NCI-H82 treated with DMSO at 0.1 percent for 48 hours (cell line): Measurements from ENCODE around the gene ATP13A2.
"Not testable (repeated sequence)": the region's sequence is repeated elsewhere in the genome, so short reads cannot be mapped to it uniquely, and the experiment has no call there.

Experiments
- DNase-seq: peaks from one replicate; lab custom pipeline; 2025; ENCODE audit not compliant: unreplicated experiment; lab: John Stamatoyannopoulos, UW

ATP13A2 gene

GRCh38 chr1:16965486-16966067, 46.2 kb downstream of the ATP13A2 start:
- DNase-seq: no peak

DNA sequence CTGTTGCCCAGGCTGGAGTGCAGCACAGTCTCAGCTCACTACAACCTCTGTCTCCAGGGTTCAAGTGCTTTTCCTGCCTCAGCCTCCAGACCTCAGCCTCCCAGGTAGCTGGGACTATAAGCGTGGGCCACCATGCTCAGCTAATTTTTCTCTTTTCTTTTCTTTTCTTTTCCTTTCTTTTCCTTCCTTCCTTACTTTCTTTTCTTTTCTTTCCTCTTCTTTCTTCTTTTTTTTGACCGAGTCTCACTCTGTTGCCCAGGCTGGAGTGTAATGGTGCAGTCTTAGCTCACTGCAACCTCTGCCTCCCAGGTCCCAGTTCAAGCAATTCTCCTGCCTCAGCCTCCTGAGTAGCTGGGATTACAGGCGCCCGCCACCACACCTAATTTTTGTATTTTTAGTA, 47.6 kb downstream of the ATP13A2 start:
- DNase-seq: not testable (repeated sequence)

DNA sequence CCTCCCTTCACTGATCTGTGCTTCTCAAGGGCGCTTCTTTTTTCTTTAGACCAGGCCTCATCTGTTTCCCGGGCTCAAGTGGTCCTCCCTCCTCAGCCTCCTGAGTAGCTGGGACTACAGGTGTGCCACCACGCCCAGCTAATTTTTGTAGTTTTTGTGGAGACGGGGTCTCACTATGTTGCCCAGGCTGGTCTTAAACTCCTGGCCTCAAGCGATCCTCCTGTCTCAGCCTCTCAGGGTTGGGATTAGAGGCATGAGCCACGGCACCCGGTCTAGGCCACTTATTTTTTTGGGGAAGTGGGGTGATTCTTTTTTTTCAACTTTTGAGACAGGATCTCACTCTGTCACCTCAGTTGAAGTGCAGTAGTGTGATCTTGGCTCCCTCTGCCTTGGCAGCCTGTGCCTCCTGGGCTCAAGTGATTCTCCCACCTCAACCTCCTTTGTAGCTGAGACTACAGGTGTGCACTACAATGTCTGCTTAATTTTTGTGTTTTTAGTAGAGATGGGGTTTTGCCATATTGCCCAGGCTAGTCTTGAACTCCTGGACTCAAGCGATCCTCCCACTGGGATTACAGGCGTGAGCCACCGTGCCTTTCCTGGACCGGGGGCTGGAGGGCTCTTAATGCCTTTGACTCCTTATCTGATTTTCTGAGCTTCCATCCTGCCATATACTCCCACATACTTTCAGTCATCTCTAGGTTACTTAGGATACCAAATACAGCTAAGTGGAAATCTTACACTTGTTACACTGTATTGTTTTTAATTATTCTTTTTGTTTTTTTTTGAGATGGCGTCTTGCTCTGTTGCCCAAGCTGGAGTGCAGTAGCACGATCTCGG, 50.2 kb downstream of the ATP13A2 start:
- no peak for DNase-seq

- DNase-seq: no peak
Measured at GRCh38 chr1:16960560-16961296, 51.0 kb downstream of the ATP13A2 start.

DNA sequence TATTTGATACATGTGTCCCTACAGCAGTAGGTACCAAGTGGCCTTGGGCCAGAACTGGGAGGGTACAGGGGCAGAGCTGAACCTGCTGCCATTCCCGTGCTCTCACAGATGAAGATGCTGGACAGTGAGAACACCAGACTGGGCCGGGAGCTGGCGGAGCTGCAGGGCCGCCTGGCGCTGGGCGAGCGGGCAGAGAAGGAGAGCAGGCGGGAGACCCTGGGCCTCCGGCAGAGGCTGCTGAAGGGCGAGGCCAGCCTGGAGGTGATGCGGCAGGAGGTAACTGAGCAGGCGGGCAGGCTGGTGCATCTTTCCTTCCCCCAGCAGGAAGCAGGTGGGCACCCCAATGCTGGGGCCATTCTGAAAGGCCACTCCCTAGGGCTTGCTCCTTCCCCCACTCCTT, 53.3 kb downstream of the ATP13A2 start:
- DNase-seq: no peak

DNA sequence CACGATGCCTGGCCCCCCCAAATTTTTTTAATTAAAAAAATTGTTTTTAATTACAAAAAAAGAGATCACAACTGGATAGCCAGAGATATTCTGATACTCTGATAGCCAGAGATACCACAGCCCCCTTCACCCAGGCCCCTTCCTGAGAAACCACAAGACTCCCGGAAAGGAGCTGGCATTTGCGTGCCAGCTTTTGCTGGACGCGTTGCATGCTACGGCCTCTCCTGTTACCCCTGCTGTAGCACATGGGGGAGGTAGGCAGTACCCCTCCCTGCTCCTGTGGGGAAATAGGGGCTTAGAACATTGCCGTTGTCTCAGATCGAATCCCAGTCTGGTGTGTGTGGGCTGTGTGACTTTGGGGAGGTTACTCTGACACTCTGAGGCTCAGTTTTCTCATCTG, 54.0 kb downstream of the ATP13A2 start:
- no peak for DNase-seq

- no peak for DNase-seq
Measured at GRCh38 chr1:16956775-16957174, 55.0 kb downstream of the ATP13A2 start.

- no peak for DNase-seq
Measured at GRCh38 chr1:16955186-16955585, 56.5 kb downstream of the ATP13A2 start.

- no peak for DNase-seq
Measured at GRCh38 chr1:16954579-16954978, 57.1 kb downstream of the ATP13A2 start.

DNA sequence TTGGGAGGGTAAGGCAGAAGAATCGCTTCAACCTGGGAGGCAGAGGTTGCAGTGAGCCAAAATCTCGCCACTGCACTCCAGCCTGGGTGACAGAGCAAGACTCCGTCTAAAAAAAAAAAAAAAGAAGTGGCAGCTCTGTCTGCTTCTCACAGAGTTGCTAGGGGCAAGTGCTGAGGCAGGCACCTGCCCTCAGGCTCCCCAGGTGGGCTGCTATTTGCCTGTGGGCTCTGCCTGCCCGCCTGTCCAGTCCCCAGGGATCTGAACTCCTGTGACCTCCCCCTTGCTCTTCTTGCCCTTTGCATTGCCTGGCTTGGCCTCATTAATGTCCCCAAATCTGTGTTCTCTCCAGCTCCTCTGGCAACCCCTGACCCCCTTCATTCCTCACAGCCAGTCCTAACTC, 59.4 kb downstream of the ATP13A2 start:
- DNase-seq: not testable (repeated sequence)

GRCh38 chr1:16949026-16949425, 62.7 kb downstream of the ATP13A2 start:
- DNase-seq: not testable (repeated sequence)

- DNase-seq: not testable (repeated sequence)
Measured at GRCh38 chr1:16948282-16948891, 63.3 kb downstream of the ATP13A2 start.

GRCh38 chr1:16946646-16947045, 65.1 kb downstream of the ATP13A2 start:
- no peak for DNase-seq

DNA sequence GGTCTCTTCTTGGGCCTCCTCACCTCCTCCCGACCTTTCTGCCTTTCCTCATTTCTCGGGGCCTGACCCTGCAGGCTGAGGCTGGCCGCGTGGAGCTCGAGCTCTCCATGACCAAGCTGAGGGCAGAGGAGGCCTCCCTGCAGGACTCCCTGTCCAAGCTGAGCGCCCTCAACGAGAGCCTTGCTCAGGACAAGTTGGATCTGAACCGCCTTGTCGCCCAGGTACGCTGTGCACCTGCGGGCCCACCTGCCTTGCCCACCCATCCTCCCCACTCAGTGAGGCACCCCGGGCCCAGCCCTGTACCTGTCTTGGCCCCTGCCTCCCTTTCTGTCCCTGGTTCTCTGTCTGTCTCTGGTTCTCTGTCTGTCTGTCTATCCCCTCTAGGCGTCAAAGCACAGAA, 65.5 kb downstream of the ATP13A2 start:
- DNase-seq: not testable (repeated sequence)

DNA sequence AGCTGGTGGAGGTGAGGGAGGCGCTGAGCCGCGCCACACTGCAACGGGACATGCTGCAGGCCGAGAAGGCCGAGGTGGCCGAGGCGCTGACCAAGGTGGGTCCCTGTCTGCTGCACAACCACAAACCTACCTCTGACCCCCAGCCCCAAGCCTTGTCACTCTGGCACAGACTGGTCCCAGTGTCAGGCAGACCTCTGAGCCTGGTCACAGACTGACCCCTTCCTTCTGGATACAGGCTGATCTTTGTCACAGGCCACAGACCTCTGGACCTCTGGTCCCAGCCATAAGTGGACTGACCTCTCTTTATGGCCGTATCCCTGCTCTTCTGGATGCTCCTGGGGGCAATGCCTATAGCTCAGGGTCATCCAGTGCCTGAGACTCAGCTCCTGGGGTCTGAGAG, 66.2 kb downstream of the ATP13A2 start:
- not testable (repeated sequence) for DNase-seq

DNA sequence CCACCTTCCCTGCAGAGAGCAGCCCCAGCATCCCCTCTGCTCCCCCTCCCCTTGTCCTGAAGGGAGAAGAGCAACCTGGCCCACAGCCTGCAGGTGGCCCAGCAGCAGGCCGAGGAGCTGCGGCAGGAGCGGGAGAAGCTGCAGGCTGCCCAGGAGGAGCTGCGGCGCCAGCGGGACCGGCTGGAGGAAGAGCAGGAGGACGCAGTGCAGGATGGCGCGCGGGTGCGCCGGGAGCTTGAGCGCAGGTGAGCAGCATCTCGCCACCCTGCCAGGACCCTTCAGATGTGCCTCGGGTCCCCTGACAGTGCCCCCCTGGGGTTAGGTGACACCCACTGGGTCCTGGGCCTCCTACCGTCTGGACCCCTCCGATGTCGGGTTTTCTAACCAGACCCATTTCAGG, 67.7 kb downstream of the ATP13A2 start:
- no peak for DNase-seq

- DNase-seq: not testable (repeated sequence)
Measured at GRCh38 chr1:16939386-16940180, 72.1 kb downstream of the ATP13A2 start.

DNA sequence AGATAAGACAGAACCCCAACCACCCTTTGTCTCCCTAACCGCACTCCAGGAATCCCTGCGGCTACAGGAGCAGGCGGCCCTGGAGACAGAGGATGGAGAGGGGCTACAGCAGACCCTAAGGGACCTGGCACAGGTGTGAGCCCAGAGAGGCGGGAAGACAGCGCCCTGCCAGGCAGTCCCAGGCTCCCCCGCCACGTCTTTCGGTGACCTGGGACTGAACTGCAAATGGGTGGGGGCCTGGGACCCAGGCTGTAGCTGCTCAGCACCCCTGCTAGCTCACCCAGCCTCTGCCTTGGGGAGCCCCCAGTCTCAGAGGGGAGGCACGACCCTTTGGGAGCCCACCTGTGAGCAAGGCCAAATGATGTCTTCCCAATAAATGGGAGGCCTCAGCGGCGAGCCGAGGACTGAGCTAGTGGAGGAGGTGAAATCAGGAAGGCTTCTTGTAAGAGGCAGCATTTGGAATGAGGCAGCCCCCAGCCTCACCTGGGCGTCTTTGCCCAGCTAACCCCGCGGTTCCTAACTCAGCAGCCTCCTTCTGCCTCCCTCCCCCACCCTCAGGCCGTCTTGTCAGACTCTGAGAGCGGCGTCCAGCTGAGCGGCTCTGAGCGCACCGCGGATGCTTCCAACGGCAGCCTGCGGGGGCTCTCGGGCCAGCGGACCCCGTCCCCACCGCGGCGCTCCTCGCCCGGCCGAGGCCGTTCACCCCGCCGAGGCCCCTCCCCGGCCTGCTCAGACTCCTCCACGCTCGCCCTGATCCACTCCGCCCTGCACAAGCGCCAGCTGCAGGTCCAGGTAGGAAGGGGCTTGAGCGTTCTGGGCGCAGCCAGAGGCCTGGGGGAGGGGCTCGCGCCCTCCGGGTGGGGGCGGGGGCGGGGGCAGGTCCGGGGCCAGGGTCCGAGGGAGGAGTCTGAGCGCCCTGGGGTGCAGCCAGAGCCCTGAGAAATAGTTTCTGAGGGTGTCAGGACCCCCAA, 73.1 kb downstream of the ATP13A2 start:
- DNase-seq: no peak

DNA sequence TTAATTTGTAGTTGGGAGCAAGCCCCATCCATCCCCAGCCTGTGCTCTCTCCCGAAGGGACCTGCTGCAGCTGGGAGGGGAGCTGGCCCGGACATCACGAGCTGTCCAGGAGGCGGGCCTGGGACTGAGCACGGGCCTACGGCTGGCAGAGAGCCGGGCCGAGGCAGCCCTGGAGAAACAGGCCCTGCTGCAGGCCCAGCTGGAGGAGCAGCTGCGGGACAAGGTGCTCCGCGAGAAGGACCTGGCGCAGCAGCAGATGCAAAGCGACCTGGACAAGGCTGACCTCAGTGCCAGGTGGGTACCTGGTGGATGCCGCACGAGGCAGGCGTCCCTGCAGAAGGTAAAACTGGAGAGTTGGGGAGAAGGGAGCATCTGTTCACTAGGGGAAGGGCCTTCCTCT, 75.1 kb downstream of the ATP13A2 start:
- DNase-seq: not testable (repeated sequence)
